ENCODE measurements around the gene RAN. TPM values are rescaled to one million over a fixed set of nuclear protein-coding genes. Genes with fewer than 3 reads are reported as not detected.

Gene RAN
- total and polyA plus RNA-seq, 4 donors: 158 to 304 (median 221) TPM

DNA sequence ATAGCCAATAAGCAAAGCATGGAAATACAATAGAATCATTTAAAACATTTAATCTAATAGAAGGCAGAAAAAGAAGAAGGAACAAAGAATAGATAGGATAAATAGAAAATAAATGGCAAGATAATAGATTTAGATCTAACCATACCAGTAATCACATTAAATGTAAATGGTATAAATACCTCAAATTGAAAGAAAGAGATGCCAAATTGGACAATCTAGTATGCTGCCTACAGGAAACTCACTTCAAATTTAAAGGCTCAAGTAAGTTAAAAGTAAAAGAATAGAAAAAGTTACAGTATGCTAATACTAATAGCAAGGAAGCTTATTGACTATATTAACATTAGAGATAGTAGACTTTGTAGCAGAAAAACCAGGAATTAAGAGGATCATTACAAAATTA is 40.1 kb downstream of the RAN start:
- H3K4me3 ChIP-seq (ENCODE audit: low read length in 2 of 2): no peak overlapping the region
- ATAC-seq (ENCODE audit: low FRiP score) (no peak), DNase-seq (no peak)
- H3K27ac ChIP-seq (ENCODE audit: low read depth in 1 of 2, low read length in 2 of 2): no peak overlapping the region
- intact Hi-C loops (cut with DNase I): no loop called here
- no peaks in the 10 kb centered on the region for H3K4me1 ChIP-seq (ENCODE audit: control insufficient read depth in 1 of 2, insufficient read depth in 2 of 2, low read length in 2 of 2)
- H3K36me3 ChIP-seq (ENCODE audit: control insufficient read depth in 1 of 2, insufficient read depth in 2 of 2, low read length in 1 of 2): no peaks in the 10 kb centered on the region
- H3K27me3 ChIP-seq (ENCODE audit: control insufficient read depth in 1 of 2, insufficient read depth in 2 of 2, low read length in 1 of 2): no peaks in the 10 kb centered on the region
- H3K9me3 ChIP-seq (ENCODE audit: control insufficient read depth, low read length): no peaks in the 10 kb centered on the region

DNA sequence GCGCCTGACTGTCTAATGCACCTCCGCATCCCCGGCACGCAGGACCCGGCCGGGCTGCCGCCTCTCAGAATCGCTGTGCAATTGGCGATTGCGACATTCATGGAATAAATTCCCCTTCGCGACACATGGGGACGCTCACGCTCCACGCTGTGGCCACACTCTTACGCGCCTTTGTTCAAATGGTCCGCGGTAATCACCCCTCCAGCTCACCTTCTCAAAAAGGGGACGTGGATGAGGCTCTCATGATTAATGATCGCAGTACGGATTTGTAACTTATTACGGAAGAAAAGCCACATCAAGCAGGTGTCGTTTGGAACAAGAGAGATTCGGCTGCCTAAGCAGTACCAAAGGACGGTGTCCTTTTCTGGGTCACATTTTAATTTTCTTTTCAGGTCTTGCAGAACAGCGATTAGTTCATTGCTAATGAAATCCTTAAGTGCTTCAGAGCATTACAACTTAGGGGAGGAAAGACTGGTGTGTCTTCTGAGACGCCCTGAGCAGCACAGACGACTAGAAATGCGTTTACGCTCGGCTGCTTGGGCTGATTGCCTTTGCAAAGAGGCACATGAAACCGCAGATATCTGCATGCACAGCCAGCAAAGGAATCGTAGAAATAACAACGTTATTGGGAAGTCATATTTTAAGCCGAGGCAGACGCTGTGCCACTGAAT is 44.5 kb downstream of the RAN start:
- Histone ChIP-seq H3K27me3 (ENCODE audit: control insufficient read depth in 1 of 2, insufficient read depth in 2 of 2, low read length in 1 of 2) (no peaks in the 10 kb centered on the region), H3K27ac (ENCODE audit: low read depth in 1 of 2, low read length in 2 of 2) (no peak overlapping the region), H3K36me3 (ENCODE audit: control insufficient read depth in 1 of 2, insufficient read depth in 2 of 2, low read length in 1 of 2) (no peaks in the 10 kb centered on the region), H3K9me3 (ENCODE audit: control insufficient read depth, low read length) (no peaks in the 10 kb centered on the region), H3K4me1 (ENCODE audit: control insufficient read depth in 1 of 2, insufficient read depth in 2 of 2, low read length in 2 of 2) (no peaks in the 10 kb centered on the region), H3K4me3 (ENCODE audit: low read length in 2 of 2) (no peak overlapping the region)
- intact Hi-C loops (cut with DNase I): loop anchor here (2.0 kb wide), 1 partner anchor 216 kb away; no protein-coding TSS in a partner anchor
- WGBS, 2 donors: 4 to 5% methylated on average over 37 of the region's 37 CpGs
- DNase-seq (peak; percentile 61 to 83), ATAC-seq (ENCODE audit: low FRiP score) (peak; percentile 82)

DNA sequence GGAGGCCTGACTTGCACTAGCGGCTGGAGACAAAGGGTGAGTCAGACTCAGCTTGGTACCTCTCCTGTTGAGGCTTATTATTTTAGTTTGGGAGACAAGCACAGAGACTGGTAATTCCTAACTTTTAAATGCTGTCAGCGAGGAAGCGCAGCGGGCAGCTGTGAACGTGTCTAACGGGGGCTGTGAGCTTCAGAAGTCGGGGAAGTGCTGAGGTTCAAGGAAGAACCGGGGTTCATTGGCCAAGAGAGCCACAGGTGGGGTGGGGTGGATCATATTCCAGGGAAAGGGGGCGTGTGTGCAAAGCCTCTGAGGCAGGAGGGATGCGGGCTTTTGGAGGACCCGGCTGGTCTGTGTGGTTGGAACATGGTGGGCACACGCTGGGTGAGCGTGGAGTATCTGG is 45.7 kb downstream of the RAN start:
- DNase-seq: no peak
- Histone ChIP-seq H3K27ac (ENCODE audit: low read depth in 1 of 2, low read length in 2 of 2) (no peak overlapping the region), H3K27me3 (ENCODE audit: control insufficient read depth in 1 of 2, insufficient read depth in 2 of 2, low read length in 1 of 2) (no peaks in the 10 kb centered on the region), H3K9me3 (ENCODE audit: control insufficient read depth, low read length) (peaks cover 3% of the 10 kb centered on the region), H3K4me3 (ENCODE audit: low read length in 2 of 2) (no peak overlapping the region), H3K4me1 (ENCODE audit: control insufficient read depth in 1 of 2, insufficient read depth in 2 of 2, low read length in 2 of 2) (no peaks in the 10 kb centered on the region), H3K36me3 (ENCODE audit: control insufficient read depth in 1 of 2, insufficient read depth in 2 of 2, low read length in 1 of 2) (no peaks in the 10 kb centered on the region)
- no peak for ATAC-seq (ENCODE audit: low FRiP score)
- WGBS, 2 donors: 87 to 89% methylated on average over 13 of the region's 13 CpGs
- intact Hi-C loops (cut with DNase I): loop anchor here (2.0 kb wide), 1 partner anchor 215 kb away; no protein-coding TSS in a partner anchor

DNA sequence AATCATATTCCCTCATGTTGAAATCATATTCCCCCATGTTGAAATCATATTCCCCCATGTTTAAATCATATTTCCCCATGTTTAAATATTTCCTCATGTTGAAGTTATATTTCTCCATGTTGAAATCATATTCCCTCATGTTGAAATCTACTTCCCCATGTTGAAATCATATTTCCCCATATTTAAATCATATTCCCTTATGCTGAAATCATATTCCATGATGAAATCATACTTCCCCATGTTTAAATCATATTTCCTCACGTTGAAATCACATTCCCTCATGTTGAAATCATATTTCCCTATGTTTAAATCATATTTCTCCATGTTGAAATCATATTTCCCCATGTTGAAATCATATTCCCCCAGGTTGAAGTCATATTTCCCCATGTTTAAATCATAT is 47.2 kb downstream of the RAN start:
- ATAC-seq (ENCODE audit: low FRiP score): no peak
- DNase-seq: no peak
- Histone ChIP-seq H3K4me3 (ENCODE audit: low read length in 2 of 2) (no peak overlapping the region), H3K27ac (ENCODE audit: low read depth in 1 of 2, low read length in 2 of 2) (no peak overlapping the region), H3K27me3 (ENCODE audit: control insufficient read depth in 1 of 2, insufficient read depth in 2 of 2, low read length in 1 of 2) (no peaks in the 10 kb centered on the region), H3K4me1 (ENCODE audit: control insufficient read depth in 1 of 2, insufficient read depth in 2 of 2, low read length in 2 of 2) (no peaks in the 10 kb centered on the region), H3K36me3 (ENCODE audit: control insufficient read depth in 1 of 2, insufficient read depth in 2 of 2, low read length in 1 of 2) (no peaks in the 10 kb centered on the region), H3K9me3 (ENCODE audit: control insufficient read depth, low read length) (peaks cover 3% of the 10 kb centered on the region)
- 50 to 59% methylated on average over 1 of the region's 1 CpG for WGBS, 2 donors
- intact Hi-C loops (cut with DNase I): no loop called here

DNA sequence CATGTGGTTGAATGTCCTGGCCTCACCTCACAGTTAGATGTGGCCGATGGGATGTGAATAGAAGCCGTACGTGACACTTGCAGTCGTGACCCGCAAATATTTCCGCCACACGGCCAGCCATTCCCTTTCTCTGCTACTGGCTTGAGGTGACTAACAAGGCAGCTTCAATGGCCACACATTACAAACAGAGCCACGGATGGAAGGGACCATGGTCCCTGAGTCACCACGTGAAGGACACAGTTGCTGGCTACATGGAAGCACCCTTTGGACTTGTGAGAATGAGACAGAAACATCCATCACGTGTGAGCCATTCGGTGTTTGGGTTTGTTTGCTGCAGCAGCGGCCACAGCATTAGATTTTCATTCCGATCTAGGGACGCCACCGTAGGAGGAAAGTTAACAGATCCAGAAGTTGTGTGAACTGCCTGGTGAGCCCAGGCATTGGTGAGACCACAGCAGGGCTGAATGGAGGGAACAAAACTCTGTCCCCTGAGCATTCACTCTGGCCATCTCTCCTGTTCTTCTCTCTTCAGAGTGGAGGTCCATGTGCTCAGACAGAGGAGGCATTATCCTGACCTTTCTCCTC is 48.3 kb downstream of the RAN start:
- Histone ChIP-seq H3K27ac (ENCODE audit: low read depth in 1 of 2, low read length in 2 of 2) (no peak overlapping the region), H3K9me3 (ENCODE audit: control insufficient read depth, low read length) (peaks cover 3% of the 10 kb centered on the region), H3K4me3 (ENCODE audit: low read length in 2 of 2) (no peak overlapping the region), H3K4me1 (ENCODE audit: control insufficient read depth in 1 of 2, insufficient read depth in 2 of 2, low read length in 2 of 2) (no peaks in the 10 kb centered on the region), H3K27me3 (ENCODE audit: control insufficient read depth in 1 of 2, insufficient read depth in 2 of 2, low read length in 1 of 2) (no peaks in the 10 kb centered on the region), H3K36me3 (ENCODE audit: control insufficient read depth in 1 of 2, insufficient read depth in 2 of 2, low read length in 1 of 2) (no peaks in the 10 kb centered on the region)
- DNase-seq: no peak
- 76 to 80% methylated on average over 15 of the region's 15 CpGs for WGBS, 2 donors
- intact Hi-C loops (cut with DNase I): no loop called here
- ATAC-seq (ENCODE audit: low FRiP score): peak; percentile 3

DNA sequence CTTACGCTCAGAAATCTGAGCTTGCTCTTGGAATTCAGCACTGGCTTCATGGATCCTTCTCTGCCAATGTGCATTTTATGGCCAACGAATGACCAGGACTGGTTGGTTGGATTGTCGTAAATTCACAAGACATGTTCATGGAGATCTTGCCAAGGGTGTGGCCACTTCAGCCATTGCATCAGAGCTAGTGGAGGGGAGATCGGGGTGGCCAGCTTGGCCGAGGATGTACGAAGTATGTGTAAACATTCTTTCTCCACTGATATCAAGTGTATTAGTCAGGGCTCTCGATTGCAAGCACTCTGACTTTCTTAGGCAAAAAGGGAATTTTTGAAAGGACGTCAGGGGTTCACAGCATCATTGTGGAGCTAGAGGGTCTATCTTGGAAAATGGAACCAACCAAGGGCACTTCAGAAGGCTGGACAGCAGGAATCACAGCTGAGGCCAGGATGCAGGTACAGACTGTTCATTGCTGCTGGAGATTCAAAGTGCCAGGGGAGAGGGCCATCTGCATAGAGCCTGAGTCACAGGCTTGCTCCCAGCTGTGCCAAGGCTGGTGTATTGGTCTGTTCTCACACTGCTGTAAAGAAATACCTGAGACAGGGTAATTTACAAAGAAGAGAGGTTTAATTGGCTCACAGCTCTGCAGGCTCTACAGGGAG is 49.0 kb downstream of the RAN start:
- Histone ChIP-seq H3K36me3 (ENCODE audit: control insufficient read depth in 1 of 2, insufficient read depth in 2 of 2, low read length in 1 of 2) (no peaks in the 10 kb centered on the region), H3K4me3 (ENCODE audit: low read length in 2 of 2) (no peak overlapping the region), H3K27ac (ENCODE audit: low read depth in 1 of 2, low read length in 2 of 2) (no peak overlapping the region), H3K4me1 (ENCODE audit: control insufficient read depth in 1 of 2, insufficient read depth in 2 of 2, low read length in 2 of 2) (no peaks in the 10 kb centered on the region), H3K9me3 (ENCODE audit: control insufficient read depth, low read length) (peaks cover 3% of the 10 kb centered on the region), H3K27me3 (ENCODE audit: control insufficient read depth in 1 of 2, insufficient read depth in 2 of 2, low read length in 1 of 2) (no peaks in the 10 kb centered on the region)
- peak; percentile 81 for ATAC-seq (ENCODE audit: low FRiP score)
- DNase-seq: peak; percentile 82
- intact Hi-C loops (cut with DNase I): no loop called here
- WGBS, 2 donors: 23 to 24% methylated on average over 8 of the region's 8 CpGs

DNA sequence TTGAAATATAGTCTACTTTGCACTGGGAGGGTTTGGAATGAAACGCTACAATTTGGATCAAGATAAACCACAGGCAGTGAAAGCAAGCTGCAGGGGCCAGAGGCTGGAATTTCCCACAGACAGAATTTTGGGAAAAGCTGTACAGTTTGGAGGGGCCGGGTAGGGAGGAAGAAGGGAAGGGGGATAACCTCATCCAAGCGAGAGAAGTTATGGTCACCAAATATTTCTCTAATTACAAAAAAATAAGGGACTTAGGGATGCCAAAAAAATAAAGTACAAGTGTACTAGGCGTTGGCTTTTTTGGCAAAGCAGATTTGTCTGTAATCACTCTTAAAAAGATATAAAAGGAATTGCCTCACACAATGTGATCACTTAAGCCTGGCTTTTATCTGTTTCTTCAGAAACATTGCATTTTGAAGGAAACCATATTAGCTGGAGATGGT is 50.7 kb downstream of the RAN start:
- intact Hi-C loops (cut with DNase I): no loop called here
- Histone ChIP-seq H3K27me3 (ENCODE audit: control insufficient read depth in 1 of 2, insufficient read depth in 2 of 2, low read length in 1 of 2) (no peaks in the 10 kb centered on the region), H3K4me1 (ENCODE audit: control insufficient read depth in 1 of 2, insufficient read depth in 2 of 2, low read length in 2 of 2) (no peaks in the 10 kb centered on the region), H3K4me3 (ENCODE audit: low read length in 2 of 2) (no peak overlapping the region), H3K36me3 (ENCODE audit: control insufficient read depth in 1 of 2, insufficient read depth in 2 of 2, low read length in 1 of 2) (no peaks in the 10 kb centered on the region), H3K27ac (ENCODE audit: low read depth in 1 of 2, low read length in 2 of 2) (no peak overlapping the region), H3K9me3 (ENCODE audit: control insufficient read depth, low read length) (peaks cover 3% of the 10 kb centered on the region)
- WGBS, 2 donors: 11 to 12% methylated on average over 4 of the region's 4 CpGs
- DNase-seq: no peak
- ATAC-seq (ENCODE audit: low FRiP score): peak; percentile 42

DNA sequence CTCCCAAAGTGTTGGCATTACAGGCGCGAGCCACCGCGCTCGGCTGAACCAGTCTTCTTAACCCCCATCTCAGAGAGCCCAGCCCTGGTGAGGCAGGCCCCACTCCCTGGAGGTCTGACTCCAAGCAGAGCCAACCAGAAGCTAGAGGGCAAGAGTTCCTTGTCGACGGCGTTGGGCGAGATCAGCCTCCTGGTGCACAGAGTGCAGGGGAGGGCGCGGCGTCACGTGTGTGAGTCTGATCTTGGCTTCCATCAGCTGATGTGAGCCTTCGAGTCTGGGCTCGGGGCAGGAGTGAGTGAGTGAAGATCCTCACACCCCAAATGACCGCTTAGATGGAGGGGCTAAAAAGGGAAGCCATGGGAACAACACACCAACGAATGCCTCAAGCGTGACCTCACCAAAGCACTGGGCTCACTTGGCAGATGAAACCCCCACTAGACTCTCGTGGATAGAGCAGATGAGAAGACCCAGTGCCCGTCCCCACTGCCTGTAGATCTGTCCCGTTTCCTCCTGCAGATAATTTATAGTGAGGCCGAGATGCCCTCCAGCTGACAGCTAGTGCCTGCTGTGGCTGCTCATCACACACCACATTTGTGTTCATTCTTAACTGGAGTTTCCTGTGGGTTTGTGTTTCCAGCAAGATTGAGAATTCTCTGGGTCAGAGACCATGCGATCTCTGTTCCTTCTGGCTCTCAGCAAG is 53.2 kb downstream of the RAN start:
- intact Hi-C loops (cut with DNase I): no loop called here
- ATAC-seq (ENCODE audit: low FRiP score) (no peak), DNase-seq (no peak)
- no peak overlapping the region for H3K4me3 ChIP-seq (ENCODE audit: low read length in 2 of 2)
- H3K27me3 ChIP-seq (ENCODE audit: control insufficient read depth in 1 of 2, insufficient read depth in 2 of 2, low read length in 1 of 2): no peaks in the 10 kb centered on the region
- no peaks in the 10 kb centered on the region for H3K4me1 ChIP-seq (ENCODE audit: control insufficient read depth in 1 of 2, insufficient read depth in 2 of 2, low read length in 2 of 2)
- no peak overlapping the region for H3K27ac ChIP-seq (ENCODE audit: low read depth in 1 of 2, low read length in 2 of 2)
- no peaks in the 10 kb centered on the region for H3K36me3 ChIP-seq (ENCODE audit: control insufficient read depth in 1 of 2, insufficient read depth in 2 of 2, low read length in 1 of 2)
- 77 to 78% methylated on average over 23 of the region's 23 CpGs for WGBS, 2 donors
- H3K9me3 ChIP-seq (ENCODE audit: control insufficient read depth, low read length): peaks cover 3% of the 10 kb centered on the region
